ENCODE results near the gene MYH1. TPM values are rescaled to one million over a fixed set of nuclear protein-coding genes. Genes with fewer than 3 reads are reported as not detected.

Gene MYH1
- total and polyA plus RNA-seq, 11 donors, result 0.04 to 0.09 TPM; not detected in 9

GRCh38 chr17:10532026-10532425 lies 13.7 kb upstream of the MYH1 start:
- Histone ChIP-seq H3K27ac (no peak overlapping the region), H3K9me3 (no peaks in the 10 kb centered on the region), H3K4me1 (no peaks in the 10 kb centered on the region), H3K36me3 (no peaks in the 10 kb centered on the region), H3K4me3 (no peak overlapping the region), H3K27me3 (peaks cover 0 to 3% (median 0%) of the 10 kb centered on the region in 9 donors)
- no peak for TF ChIP-seq CTCF (IDR thresholded peaks at IDR 0.05)
- TF ChIP-seq POLR2A (IDR thresholded peaks at IDR 0.05), result no peak
- intact Hi-C loops (cut with DNase I), result no loop called here
- 66 to 75% (median 70%) methylated on average over 1 of the region's 1 CpG for WGBS, 4 donors
- ATAC-seq, result no peak
- no peak for DNase-seq

GRCh38 chr17:10527419-10527818 lies 9.1 kb upstream of the MYH1 start:
- peaks cover 0 to 5% (median 0%) of the 10 kb centered on the region in 12 donors for H3K9me3 ChIP-seq
- 79 to 85% (median 83%) methylated on average over 6 of the region's 6 CpGs for WGBS, 4 donors
- TF ChIP-seq POLR2A (IDR thresholded peaks at IDR 0.05) (no peak), CTCF (IDR thresholded peaks at IDR 0.05) (no peak)
- DNase-seq (no peak), ATAC-seq (no peak)
- no peaks in the 10 kb centered on the region for H3K4me1 ChIP-seq
- no peak overlapping the region for H3K27ac ChIP-seq
- H3K4me3 ChIP-seq, result no peak overlapping the region
- H3K36me3 ChIP-seq, result no peaks in the 10 kb centered on the region
- intact Hi-C loops (cut with DNase I), result no loop called here
- H3K27me3 ChIP-seq, result peaks cover 0 to 3% (median 0%) of the 10 kb centered on the region in 9 donors

- H3K27me3 ChIP-seq, result peaks cover 0 to 1% (median 0%) of the 10 kb centered on the region in 9 donors
- no peaks in the 10 kb centered on the region for H3K4me1 ChIP-seq
- ATAC-seq (no peak), DNase-seq (no peak)
- no peak overlapping the region for H3K4me3 ChIP-seq
- WGBS, 4 donors, result 87 to 90% (median 88%) methylated on average over 11 of the region's 11 CpGs
- H3K36me3 ChIP-seq, result no peaks in the 10 kb centered on the region
- H3K9me3 ChIP-seq, result peaks cover 0 to 5% (median 0%) of the 10 kb centered on the region in 12 donors
- TF ChIP-seq CTCF (IDR thresholded peaks at IDR 0.05) (no peak), POLR2A (IDR thresholded peaks at IDR 0.05) (no peak)
- no peak overlapping the region for H3K27ac ChIP-seq
- intact Hi-C loops (cut with DNase I), result no loop called here
Observed at GRCh38 chr17:10526517-10526916, 8.2 kb upstream of the MYH1 start.

GRCh38 chr17:10523064-10523463 lies 4.7 kb upstream of the MYH1 start:
- Histone ChIP-seq H3K9me3 (peaks cover 0 to 5% (median 0%) of the 10 kb centered on the region in 12 donors), H3K27ac (no peak overlapping the region), H3K4me1 (no peaks in the 10 kb centered on the region), H3K4me3 (no peak overlapping the region), H3K27me3 (no peaks in the 10 kb centered on the region), H3K36me3 (no peaks in the 10 kb centered on the region)
- 87 to 93% (median 91%) methylated on average over 7 of the region's 7 CpGs for WGBS, 4 donors
- ATAC-seq, result no peak
- intact Hi-C loops (cut with DNase I), result no loop called here
- no peak for TF ChIP-seq CTCF (IDR thresholded peaks at IDR 0.05)
- TF ChIP-seq POLR2A (IDR thresholded peaks at IDR 0.05), result no peak
- DNase-seq, result no peak
